Activated CD8-positive, alpha-beta memory T cell treated with anti-CD3 and anti-CD28 coated beads for 36 hours (primary cell): ENCODE results near the gene KNG1. TPM values are rescaled to one million over a fixed set of nuclear protein-coding genes. Genes with fewer than 3 reads are reported as not detected.
"Not testable (repeated sequence)": the region's sequence is repeated elsewhere in the genome, so short reads cannot be mapped to it uniquely, and the experiment has no call there.

Source experiments
- CTCF ChIA-PET: fragments of 350-600 bp; sonication (Branson Sonifier 250); formaldehyde crosslinking; loops from one replicate; lab custom pipeline; 2021; ENCODE audit warnings: antibody characterized with exemption; lab: Charles Lee
- POLR2A ChIA-PET: fragments of 350-600 bp; sonication (Branson Sonifier 250); formaldehyde crosslinking; loops from one replicate; lab custom pipeline; 2021; ENCODE audit warnings: antibody characterized with exemption; lab: Charles Lee
- total RNA-seq, 2 experiments: library from RNA; stranded (reverse); gene quantifications; one replicate each; pipeline ENCODE4 v1.2.3, GENCODE V29; 2021

KNG1 gene
- total RNA-seq, 2 experiments from 2014 or later, result not detected

DNA sequence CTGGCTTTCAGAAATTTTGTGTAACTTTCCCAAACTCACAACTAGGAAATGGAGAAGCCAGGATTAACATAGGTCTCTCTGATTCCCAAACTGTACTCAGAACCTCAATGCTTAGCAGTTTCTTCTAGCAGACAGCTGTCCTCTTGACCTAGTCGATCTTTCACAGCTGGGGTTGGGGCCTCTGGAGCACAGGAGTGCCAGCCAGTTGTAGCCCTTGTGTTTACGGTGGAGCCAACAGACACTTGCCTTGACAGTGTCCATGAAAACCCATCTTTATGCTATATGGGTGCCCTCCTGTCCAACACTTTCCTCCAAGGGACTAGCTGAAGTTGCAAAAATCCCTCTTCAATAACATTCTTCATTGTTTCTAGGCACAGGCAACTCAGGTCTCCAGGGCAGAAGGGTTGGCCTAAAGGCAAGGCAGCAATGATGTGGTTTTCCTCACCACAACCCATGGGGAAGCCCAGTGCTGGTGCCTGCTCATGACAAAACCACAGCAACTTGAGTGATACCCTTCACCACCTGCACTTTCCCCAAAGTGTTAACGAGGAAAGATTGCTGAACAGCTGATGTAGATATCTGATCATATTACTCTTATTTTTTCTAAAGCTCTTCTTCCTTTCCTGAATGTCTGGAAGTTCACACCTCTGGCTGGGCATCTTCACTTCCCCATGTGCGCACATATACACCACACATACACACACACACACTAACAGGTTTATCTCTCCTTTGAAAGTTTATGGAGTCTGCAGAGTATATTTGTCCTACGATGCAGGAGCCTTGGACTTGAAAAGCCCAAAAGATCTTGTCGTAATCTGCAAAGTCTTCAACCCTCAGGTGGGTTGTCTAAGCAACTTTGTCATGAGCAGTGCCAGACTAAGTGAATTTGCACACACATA, 11.0 kb upstream of the KNG1 start:
- ChIA-PET POLR2A (no interaction called here), CTCF (interaction anchor here (1.0 kb wide), 1 partner anchor 91 kb away, joined by 3 read pairs; no protein-coding TSS in a partner anchor)

DNA sequence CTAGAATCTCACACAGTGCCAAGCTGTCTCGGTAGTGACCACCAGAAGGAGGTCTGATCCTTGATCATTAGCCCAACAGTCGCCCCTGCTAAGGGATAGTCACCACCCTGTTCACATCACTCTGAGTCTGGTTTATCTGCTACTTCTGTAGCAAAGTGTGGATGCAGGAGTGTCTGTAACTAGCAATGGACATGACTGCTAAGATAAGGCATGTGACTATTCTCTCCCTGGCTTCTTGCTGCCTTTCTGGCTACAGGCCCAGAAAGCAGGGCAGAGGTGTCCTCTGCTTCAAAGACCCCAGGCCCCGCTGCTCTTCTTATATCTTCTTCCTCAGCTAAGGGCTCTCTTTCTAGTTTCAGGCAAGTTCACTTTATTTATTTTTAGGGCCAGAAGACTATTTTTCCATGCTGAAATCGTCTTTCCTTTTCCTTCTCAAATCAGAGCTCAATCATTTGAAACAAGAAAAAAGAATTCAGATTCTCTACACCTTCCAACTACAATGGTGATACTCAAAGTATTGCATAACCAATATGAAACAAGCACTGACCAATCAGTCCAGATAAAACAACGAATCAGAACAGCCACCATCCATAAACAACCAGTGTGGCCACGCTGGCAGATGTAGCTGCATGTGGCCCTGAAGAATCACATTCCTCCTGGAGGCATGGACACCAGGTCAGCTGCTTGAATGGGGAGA, 8.0 kb upstream of the KNG1 start:
- POLR2A ChIA-PET, result no interaction called here
- CTCF ChIA-PET, result no interaction called here

DNA sequence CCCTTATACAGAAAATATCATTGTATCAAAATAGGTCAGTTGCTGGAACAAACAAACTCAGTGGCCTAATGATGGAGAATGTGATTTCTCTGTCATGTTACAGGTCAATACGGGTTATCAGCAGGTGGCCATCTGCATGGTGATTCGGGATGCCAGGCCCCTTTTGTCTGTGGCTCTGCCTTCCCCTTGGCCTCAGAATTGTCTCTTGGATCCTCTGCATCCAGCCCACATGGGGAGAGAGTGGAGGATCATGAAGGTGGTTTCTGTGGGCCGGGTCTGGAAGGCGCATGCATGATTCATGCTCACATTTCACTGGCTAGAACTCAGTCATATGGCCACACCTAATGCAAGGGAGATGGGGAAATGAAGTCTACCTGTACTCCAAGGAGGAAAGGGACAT, 6.5 kb upstream of the KNG1 start:
- CTCF ChIA-PET, POLR2A ChIA-PET: not testable (repeated sequence)

DNA sequence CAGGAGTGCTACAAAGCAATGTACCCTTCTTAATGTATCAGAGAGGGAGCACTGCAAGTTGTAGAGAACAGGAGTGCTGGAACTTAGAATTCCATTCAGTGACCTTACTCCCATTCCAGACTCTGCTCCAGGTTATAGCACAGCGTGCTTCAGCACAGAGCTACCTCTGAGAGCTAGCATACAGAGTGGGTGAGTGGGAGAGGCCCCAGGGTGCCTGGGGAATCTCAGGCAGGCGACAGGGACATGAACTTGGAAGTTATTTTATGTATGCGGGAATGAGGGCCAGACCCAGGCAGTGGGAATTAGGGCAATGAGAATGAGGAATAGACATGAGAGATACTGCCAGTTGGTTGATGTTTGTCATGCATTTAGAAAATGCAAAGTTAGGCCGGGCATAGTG, 3.7 kb upstream of the KNG1 start:
- POLR2A ChIA-PET, result no interaction called here
- CTCF ChIA-PET, result no interaction called here

DNA sequence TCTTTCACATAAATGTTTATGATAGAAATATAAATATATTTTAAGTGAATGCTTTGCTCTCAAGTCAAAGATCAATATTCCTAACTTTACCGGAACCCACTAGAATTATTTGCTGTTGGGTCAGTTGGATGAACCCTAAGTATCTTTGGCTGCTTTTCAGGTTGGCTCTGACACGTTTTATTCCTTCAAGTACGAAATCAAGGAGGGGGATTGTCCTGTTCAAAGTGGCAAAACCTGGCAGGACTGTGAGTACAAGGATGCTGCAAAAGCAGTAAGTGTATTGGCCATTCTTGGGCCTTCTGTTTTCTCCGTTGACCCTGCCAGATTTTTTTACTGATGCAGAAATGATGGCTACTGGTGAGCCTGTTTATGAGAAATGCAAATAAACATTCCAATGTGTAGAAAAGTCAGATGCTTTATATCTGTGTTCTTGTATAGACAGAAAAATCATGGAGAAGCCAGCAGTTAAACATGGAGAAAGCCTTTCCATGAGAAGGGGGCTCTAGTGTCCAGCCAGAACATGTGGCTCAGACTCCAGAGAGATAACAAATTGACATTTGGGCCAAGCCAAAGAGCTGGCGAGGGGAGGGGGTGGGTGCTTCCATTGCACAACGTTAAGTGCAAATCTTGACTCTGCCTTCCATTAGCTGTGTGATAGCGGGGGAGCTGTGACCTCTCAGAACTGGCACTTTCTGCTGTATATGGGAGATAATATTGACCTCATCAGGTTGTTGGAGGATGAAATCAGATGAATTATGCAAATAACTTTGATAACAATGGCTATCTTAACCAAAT, 3.0 kb downstream of the KNG1 start:
- ChIA-PET POLR2A (no interaction called here), CTCF (no interaction called here)

DNA sequence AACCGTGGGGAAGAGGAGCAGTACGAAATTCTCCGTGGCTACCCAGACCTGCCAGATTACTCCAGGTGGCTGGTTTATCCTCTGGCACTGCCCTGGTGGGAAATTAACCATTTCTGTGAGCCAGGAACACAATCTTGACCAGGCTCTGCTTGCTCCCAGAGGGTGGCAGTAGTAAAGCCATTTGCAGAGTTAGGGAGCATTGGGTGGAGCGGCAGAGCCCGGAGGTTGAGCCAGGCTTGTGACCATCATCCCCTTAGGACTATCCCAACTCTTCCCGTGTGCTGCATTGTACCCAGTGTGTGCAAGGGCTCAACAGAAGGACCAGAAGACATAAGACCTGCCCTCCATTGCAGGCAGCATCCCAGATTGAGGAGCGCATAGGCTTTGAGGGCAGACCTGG, 5.3 kb downstream of the KNG1 start:
- ChIA-PET POLR2A (interaction anchor here (0.7 kb wide), 1 partner anchor 186 kb away, joined by 5 read pairs; no protein-coding TSS in a partner anchor), CTCF (interaction anchor here (0.6 kb wide), 1 partner anchor 1094 kb away, joined by 5 read pairs; no protein-coding TSS in a partner anchor)

DNA sequence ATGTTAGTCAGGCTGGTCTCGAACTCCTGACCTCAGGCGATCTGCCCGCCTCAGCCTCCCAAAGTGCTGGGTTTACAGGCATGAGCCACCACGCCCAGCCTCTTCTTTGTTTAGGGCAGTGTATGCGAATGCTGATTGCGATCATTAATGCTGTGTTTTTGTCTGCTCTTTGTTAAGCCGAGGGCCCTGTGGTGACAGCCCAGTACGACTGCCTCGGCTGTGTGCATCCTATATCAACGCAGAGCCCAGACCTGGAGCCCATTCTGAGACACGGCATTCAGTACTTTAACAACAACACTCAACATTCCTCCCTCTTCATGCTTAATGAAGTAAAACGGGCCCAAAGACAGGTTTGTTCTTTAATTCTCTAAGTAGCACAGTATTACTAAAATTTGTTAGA, 7.8 kb downstream of the KNG1 start:
- POLR2A ChIA-PET, result no interaction called here
- CTCF ChIA-PET, result no interaction called here

DNA sequence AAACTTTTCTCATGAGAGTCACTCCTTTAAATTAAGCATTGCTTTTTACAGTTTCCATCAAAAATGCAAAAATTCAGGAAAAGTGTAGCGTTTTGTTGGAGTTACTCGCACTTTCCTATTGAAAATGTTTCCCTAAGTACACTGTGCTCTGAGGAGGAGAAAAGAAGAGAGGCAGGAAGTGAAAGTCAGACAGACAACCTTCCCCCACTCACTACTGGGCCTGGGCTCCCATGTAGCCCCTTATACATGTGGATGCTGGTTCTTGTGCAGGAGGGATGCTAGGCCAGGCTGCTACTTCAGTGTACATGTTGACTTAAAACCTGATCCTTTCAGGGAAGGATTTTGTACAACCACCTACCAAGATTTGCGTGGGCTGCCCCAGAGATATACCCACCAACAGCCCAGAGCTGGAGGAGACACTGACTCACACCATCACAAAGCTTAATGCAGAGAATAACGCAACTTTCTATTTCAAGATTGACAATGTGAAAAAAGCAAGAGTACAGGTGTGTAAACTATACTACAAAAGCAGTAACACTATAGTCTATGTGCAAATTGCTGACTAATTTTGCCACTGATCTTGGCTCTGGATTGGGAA, 15.1 kb downstream of the KNG1 start:
- ChIA-PET POLR2A (no interaction called here), CTCF (no interaction called here)

DNA sequence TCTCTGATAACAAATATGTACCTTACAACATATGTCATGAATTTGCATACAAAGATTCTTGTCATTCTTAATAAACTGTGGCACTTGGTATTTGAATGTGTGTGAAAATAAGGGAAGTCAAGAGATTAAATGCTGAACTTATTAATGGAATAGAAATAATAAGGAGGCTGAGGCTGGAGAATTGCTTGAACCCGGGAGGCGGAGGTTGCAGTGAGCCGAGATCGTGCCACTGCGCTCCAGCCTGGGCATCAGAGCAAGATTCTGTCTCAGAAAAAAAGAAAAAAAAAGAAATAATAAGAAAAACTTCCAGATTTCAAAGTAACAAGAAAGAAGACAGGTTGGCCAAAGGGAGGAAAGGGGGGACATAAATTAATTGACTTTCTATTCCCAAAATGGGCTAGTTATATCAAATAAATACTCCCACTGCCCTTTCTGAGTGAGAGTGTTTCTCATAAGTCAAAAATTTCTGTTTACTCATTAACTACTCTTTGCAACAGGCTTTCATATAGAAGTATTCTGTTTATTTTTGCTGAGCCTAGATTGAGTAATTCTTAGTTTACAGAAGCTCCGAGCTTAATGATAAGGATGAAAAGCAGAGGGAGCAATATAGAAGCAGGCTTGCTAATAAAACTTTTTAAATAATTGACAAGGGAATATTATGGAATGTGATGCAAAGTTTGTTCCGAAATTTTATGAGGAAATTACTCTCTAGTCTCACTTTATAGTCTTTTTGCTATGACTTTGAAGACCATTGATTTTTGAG, 25.6 kb downstream of the KNG1 start:
- ChIA-PET POLR2A (no interaction called here), CTCF (no interaction called here)

DNA sequence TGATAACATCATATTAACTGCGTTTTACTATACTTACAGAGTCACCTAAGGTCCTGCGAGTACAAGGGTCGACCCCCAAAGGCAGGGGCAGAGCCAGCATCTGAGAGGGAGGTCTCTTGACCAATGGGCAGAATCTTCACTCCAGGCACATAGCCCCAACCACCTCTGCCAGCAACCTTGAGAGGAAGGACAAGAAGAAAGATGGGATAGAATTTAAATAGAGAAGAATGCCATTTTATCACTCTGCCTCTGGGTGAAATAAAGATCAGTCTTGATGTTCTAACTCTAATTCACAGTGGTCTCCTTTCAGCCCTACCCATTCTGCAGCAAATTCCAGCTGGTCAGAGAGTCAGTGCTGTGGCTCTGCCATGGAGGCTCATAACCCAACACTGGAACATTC, 26.5 kb downstream of the KNG1 start:
- CTCF ChIA-PET, result no interaction called here
- POLR2A ChIA-PET, result no interaction called here

DNA sequence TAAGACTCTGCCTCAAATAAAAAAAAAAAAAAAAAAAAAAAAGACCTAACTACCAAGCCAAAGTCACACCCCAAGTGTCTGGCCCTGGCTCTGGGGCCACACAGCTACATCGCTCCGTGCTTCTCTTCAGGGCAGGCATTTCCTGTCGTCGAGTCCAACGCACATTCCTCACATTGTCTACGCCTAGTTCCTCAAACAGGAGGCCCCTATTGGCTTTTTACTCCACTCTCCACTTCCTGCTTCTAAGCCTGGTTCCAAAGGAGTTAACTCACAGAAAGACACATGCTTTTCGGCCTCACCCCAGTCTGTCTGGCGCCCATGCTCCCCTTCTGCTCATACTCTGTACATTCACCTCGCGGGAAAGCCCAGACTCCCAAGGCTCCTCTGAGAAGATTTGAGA, 28.8 kb downstream of the KNG1 start:
- ChIA-PET CTCF (no interaction called here), POLR2A (no interaction called here)

DNA sequence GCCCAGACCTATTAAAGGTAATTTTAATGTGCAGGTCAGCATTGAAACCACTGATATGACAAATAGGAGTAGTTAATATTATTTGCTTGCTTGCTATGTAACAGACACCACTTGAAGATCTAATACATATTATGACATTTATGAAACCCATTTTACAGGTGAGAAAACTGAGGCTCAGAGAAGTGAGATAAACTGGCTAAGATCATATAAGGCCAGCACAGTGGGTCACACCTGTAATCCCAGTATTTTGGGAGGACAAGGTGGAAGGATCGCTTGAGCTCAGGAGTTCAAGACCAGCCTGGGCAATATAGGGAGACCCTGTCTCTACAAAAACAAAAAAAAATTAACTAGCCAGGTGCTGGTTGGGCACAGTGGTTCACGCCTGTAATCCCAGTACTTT, 33.2 kb downstream of the KNG1 start:
- POLR2A ChIA-PET, result no interaction called here
- CTCF ChIA-PET, result interaction anchor here (1.0 kb wide), 1 partner anchor 19 kb away, joined by 3 read pairs; no protein-coding TSS in a partner anchor

DNA sequence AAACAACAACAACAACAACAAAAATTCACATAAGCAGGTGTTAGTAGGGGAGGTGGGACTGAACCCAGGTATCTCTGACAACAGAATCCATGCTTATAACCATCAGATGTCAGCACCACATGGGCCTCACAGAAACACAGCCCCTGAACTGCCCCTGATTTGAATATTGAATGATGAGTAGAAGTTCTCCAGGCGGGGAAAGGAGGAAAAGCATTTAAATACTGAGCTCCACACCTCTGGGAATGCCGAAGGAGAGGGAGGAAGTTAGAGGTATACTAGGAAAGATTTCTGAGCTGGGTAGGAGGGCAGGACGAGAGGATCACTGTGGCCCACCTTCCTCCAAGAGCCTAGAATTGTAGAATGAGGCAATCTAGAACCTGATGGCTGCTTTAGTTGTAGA, 34.3 kb downstream of the KNG1 start:
- POLR2A ChIA-PET, result interaction anchor here (0.7 kb wide), 1 partner anchor 24 kb away, joined by 3 read pairs; no protein-coding TSS in a partner anchor
- CTCF ChIA-PET, result interaction anchor here (1.0 kb wide), 1 partner anchor 18 kb away, joined by 3 read pairs; no protein-coding TSS in a partner anchor

DNA sequence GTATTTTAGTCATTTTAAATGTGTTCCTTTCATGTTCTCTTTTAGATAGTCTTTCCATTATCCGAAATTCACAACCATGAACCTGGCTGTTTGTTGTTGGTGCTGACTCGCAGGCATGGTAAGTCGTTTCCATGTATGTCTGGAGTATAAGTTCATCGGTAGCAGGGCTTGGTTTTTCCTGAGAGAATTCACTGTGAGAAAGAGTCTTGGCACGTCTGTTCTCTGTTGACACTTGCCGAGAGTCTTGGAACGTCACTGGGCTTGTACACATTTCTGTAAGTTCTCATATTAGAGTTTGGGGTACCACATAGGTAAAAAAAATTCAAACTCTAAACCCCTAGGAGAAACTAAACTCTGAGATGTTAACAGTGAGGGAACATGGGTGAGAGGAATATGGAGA, 36.8 kb downstream of the KNG1 start:
- POLR2A ChIA-PET, result interaction anchor here (0.6 to 0.7 kb wide), 3 partner anchors 19 to 1922 kb away, joined by 4 to 5 read pairs (median 4); no protein-coding TSS in a partner anchor

DNA sequence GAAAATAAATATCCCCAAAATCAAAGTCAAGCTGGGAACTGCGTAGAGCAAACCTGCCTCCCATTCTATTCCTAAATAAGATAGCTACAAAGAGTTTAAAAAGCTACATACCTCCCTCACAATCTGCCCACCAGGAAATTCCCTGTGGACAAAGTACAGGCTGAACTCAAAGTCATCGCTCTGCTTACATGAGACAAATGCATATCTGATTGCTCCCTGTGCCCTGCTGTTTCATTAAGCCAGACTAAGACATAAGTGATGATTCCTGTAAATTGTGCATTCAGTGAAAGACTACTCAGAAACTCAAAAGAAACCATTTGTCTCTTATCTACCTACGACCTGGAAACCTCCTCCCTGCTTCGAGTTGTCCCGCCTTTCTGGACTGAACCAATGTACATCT, 37.7 kb downstream of the KNG1 start:
- CTCF ChIA-PET, result no interaction called here
- POLR2A ChIA-PET, result no interaction called here

More for the DNA sequence above, 36.8 kb downstream of the KNG1 start:
- CTCF ChIA-PET, result no interaction called here

DNA sequence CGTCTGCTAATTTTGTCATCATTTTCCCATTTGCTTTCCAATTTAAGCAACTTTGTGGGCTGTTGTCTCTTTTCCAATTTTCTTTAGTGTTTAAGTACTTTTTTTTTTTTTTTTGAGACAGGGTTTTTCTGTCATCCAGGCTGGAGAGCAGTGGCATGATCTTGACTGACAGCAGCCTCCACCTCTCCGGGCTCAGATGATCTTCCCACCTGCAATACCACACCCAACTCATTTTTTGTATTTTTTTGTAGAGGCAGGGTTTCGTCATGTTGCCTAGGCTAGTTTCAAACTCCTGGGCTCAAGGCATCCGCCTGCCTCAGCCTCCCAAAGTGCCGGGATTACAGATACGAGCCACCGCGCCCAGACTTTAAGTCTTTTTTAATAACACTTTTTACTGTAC, 40.1 kb downstream of the KNG1 start:
- POLR2A ChIA-PET, result interaction anchor here (0.6 kb wide), 1 partner anchor 52 kb away, joined by 3 read pairs; no protein-coding TSS in a partner anchor
- CTCF ChIA-PET, result interaction anchor here (0.7 kb wide), 1 partner anchor 64 kb away, joined by 4 read pairs; no protein-coding TSS in a partner anchor

DNA sequence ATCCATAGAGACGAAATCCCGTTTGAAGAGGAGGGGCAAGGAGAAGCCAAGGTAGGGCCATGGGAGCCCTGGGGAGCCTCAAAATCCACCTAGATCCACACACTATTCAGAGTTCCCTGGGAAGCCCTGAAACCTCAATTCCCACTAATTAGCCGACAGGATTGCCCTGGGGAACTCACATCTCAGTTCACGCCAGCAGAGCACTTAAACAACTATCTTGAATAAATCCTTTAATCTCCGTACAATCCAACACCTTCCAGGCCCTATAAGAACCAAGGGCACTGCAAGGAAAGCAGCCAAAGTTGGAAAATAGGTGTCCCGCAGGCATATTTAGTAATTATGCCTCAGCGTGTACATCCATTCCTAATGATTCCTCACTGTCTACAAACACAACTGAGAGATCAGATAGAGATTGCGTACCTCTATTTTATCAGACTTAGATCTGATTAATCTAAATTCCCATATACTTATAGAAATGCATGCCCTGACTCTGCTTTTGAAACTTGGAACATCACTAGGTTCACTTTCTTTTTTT, 40.6 kb downstream of the KNG1 start:
- CTCF ChIA-PET, result no interaction called here
- POLR2A ChIA-PET, result no interaction called here
